HG02870 (cell line): ENCODE measurements around the gene CD300LD.

ENCODE experiments used
- ATAC-seq: cut with Tn5 transposase; IDR thresholded peaks from one replicate; pipeline ENCODE4 v1.9.1; 2021; ENCODE audit warnings: mild to moderate bottlenecking, moderate library complexity; ENCODE audit not compliant: unreplicated experiment

CD300LD gene

DNA sequence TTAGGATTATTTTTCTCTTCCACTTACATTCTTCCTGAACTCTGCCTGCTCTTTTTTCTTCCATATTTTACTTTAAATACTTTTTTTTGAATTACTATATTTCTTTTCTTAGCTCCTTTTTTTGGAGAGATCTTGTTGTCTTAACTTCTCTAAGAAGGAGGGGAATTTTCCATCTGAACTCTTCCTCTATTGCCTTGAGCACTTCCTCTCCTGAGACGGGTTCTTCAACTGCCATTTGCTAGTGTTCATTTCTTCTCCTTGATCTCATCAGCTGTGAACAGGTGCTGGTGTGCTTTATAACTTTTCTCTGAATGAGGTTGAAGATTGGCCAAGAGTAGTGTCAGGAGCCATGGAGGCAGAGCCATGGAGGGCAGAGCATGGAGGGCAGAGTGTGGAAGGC, 15.1 kb upstream of the CD300LD start:
- ATAC-seq, result no peak

DNA sequence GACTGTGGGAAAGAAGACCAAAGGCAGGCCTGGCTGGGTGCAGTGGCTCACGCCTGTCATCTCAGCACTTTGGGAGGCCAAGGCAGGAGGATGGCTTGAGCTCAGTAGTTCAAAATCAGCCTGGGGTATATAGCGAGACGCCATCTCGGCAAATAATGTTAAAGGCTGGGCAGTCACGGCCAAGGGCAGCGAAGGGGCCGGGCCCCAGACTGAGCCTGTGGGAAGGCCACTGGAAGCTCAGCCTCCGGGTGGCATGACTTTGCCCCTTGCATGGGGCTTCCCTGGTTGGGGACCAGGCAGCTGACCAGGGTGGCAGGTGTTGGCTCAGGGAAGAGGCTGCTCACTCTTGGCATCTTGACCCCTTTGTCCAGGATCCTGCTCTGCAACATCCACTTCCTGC, 14.0 kb upstream of the CD300LD start:
- ATAC-seq, result no peak

DNA sequence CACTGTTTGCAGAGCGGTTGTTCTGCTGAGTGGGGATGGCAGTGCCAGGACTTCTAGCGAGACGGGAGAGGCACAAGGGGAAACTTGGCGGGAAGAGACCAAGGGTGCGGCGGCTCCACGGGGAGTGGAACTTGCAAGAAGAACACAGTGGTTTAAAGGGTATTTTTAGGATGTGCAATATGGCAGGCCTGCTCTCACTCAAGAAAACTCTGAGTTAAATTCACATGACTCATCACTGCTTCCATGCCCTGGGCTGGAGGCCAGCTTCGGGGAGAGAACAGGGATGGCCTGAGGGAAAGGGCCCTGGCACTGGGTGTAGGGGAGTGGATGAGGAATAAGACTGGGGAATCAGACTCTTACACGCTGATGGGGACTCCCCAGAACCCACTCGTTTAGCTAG, 13.3 kb upstream of the CD300LD start:
- ATAC-seq, result no peak

DNA sequence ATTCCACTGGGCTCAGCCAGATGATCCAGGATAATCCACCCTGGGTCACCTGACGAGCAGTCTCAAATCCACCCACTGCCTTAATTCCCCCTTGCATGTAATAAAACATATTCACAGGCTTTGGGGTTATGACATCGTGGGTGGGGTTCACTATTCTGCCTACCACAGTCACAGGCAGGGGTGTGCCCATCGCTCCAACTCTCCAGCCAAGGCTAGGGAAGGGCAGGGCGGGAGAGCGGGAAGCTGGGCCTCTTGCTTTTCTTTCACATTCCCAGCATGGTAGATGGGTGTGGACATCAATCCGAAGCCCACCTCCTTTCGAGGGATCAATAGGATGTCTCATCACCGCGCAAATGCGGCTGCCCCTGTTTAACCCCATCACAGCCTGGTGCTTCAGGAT, 12.7 kb upstream of the CD300LD start:
- no peak for ATAC-seq

DNA sequence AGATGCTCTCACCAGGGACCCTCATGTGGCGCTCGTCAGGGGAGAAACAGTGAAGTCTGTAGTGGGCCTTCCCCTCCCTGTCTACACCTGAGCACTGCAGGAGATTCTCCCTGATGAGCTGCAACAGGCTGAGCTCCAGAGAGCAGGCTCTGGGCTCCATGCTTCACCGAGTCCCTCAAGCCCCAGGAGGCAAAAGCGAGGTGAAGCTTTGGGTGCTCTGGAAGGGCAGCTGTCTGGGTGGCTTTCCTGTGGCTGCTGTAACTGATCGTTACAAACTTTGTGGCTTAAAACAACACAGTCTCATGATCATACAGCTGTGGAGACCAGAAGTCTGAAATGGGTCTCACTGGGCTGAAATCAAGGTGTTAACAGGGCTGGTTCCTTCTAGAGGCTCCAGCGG, 12.1 kb upstream of the CD300LD start:
- ATAC-seq, result no peak

DNA sequence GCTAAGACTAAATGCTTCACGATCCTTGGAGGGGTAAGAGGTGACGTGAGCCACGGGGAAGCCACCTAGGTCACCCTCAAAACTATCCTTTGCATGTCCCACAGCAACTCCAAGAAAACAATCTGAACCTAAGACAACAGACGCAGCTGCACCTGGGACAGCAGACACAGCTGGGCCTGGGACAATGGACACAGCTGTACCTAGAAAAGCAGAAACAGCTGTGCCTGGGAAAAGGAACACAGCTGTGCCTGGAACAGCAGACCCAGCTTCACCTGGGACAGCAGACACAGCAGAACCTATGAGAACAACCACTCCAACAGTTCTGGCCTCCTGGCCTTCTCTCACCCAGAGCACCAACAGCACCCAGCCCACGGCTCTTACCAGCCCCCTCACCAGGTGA, 11.7 kb upstream of the CD300LD start:
- no peak for ATAC-seq

DNA sequence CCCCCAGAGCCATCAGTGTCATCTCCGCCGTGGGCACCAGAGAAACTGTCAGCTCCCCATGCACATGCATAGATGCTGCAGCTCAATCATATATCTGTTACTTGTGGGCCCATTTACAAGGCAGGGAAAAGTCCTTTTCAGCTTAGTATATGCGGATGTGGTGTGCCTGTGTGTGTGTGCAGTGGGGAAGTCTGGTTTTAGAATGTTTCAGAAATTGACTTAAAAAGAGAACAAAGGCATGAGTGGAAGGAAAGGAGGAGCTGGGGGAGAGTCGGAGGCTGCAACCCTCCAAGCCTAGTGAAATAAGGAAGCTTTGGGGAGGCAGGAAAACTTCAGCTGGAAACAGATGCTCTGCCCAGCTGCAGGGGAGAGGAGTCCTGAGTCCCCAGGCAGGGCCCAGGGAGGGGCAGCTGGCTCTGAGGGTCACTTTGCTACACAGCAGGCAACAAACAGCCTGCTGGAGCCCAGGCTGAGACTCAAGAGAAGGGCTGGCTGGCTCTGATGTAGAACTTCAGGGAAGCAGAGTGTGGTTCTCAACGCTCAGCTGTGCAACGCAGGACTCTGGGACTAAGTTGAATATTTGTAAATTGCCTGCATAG, 11.1 kb upstream of the CD300LD start:
- no peak for ATAC-seq

DNA sequence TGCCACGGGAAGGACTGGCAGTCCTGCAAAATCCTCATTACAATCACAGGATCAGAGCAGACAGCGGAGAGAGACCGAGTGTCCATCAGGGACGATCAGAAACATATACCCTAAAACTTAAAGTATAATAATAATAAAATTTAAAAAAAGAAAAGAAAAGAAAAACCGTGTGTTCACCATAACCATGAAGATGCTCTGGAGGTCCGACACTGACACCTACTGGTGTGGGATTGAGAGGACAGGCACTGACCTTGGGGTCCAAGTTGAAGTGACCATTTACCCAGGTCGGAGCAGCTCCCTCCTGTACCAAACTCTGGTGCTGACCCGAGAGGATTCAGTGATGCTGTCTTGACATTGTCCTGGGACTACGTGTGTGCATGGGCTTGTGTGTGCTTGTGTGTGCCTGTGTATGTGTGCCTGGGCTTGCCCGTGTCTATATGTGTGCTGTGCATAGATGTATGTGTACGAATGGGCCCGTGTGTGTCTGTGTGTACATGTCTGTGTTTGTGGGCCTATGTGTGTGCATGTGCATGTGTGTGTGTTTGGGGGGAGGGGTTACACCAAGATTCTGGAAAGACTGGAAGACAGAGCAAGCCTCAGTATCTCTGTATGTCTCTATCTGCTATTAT, 10.0 kb upstream of the CD300LD start:
- no peak for ATAC-seq

DNA sequence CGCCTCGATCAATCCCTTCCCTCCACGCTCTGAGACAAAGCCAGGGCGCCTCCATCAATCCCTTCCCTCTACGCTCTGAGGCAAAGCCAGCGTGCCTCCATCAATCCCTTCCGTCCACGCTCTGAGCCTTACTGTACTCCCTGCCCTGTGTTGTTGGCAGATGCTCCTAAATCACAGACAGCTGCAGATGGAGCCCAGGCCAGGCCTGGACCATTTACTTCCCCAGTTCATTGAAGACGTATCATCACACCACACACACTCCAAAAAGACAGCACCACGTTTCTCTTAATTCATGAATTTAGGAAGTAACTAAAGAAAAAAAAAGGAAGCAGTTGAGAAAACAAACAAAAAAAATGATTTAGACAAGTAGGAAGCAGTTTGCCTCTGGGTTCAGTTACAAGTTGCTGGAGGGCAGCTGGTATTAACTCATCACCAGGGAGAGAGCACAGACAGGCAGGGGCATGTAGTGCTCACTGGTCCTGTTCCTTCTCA, 7.4 kb upstream of the CD300LD start:
- ATAC-seq, result no peak

DNA sequence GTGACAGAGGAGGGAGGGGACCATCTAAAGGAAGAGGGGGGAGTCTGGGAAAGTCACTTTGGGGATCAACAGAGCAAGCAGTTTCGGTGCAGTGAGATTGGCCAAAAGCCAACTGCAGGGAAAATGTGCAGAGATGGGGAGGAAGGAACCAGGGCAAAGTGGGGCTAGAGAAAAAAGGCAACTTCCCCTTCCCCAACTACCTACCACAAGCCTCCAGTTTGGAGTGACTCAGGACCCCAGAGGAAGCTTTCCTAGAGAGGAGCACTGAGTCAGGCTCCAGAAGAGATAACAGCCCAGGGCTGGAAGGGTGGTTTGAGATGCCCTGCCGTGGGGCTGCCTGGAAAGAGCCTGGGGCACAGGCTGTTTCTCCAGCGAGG, 6.9 kb upstream of the CD300LD start:
- no peak for ATAC-seq

DNA sequence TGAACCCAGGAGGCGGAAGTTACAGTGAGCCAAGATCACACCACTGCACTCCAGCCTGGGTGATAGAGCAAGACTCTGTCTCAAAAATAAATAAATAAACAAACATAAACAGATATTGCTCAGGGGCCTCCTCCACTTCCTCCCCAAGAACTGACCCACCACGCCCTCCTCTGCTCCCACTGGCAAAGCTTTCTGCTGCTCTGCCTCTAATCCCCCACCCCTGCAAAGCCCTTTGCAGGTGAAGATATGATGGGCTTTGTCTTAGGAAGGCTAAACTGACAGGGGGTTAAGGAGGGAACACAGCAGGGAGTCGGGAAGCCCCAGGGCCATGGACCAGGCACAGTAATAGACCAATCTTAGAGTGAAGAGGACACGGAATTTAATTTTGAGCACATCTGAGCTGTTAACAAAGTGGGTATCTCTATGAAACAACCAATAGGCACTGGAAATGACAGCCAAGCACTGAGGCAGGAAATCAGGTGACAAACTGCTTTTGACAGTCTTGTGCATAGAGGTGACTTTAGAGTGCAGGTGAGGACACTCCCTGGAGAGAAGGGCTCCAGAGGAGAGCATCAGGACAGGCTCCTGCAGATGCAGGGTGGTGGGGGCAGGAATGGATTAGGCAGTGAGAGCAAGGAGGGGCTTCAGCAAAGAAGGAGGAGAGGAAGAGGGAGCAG, 6.4 kb upstream of the CD300LD start:
- no peak for ATAC-seq

DNA sequence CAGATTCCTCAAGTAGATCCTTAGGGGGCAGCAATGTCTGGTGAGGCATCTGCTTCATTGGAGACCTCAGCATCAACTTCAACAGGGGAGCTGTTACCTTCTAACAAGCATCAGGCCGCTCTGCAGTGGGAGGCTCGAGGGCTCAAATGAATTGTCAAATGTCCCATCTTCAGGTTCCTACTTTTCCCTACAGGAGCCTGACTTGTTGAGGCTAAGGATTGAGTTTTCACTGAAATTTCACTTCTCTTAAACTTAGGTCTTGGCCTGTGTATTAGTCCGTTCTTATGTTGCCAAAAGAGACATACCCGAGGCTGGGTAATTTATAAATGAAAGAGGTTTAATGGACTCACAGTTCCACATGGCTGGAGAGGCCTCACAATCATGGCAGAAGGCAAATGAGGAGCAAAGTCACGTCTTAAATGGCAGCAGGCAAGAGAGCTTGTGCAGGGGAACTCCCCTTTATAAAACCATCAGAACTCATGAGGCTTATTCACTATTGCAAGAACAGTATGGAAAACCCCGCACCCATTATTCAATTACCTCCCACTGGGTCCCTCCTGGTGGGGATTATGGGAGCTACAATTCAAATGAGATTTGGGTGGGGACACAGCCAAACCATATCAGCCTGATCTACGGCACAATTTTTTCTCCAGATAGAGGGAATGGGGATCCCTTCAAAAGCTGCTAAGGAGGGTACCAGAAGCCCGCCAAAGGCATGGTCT, 5.1 kb upstream of the CD300LD start:
- ATAC-seq, result no peak

DNA sequence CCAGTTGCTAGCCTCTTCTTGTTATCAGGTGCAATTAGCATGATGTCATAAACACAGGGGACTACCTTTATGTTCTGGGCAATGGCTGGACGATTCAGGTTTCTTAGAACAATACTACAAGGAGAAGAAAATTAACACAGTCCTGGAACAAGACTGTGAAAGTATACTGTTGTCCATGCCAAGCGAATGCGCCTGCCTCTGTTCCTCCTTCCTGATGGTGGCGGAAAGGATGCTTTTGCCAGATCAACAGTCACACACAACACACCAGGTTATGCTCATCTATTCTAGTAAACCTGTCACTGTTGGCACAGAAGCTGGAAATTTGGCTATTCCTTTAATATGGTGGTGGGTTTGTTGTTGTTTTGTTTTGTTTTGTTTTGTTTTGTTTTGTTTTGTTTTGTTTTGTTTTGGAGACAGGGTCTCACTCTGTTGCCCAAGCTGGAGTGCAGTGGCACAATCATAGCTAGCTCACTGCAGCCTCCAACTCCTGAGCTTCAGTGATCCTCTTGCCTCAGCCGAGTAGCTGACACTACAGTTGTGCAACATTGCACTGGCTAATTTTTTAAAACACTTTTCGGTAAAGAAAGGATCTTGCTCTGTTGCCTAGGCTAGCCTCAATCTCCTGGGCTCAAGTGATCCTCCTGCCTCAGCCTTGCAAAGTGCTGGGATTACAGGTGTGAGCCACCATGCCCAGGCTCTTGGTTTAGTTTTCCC, 3.1 kb upstream of the CD300LD start:
- ATAC-seq, result no peak

DNA sequence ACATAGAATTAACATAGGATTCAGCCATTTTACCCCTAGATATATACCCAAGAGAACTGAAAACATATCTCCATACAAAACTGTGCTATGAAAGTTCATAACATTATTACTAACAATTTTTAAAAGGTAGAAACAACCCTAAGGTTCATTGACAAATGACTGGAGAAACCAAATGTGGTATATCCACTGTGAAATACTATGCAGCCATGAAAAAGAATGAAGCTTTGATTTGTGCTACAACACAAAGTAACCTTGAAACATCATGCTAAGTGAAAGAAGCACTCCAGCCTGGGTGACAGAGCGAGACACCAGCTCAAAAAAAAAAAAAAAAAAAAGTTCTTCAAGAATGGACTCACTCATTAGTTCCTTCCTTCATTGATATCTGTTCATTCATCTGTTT, 580 bp downstream of the CD300LD start:
- ATAC-seq, result no peak

DNA sequence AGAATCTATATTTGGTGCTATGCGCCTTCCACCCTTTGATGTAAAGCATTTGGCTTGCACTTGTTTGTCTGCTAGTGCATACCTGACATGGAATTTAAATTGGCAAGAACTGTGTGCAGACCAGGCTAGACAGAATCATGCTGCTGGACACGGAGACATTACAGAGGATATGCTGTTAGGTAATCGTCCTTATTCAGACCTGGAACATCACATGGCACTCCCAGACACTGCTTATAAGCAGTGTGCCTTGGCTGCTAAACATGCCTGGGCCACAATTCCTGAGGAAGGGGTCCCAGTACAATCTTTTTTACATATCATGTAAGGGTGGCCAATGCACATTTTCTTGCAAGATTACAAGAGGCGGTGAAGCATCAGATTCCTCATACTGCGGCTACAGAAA, 6.4 kb downstream of the CD300LD start:
- no peak for ATAC-seq

DNA sequence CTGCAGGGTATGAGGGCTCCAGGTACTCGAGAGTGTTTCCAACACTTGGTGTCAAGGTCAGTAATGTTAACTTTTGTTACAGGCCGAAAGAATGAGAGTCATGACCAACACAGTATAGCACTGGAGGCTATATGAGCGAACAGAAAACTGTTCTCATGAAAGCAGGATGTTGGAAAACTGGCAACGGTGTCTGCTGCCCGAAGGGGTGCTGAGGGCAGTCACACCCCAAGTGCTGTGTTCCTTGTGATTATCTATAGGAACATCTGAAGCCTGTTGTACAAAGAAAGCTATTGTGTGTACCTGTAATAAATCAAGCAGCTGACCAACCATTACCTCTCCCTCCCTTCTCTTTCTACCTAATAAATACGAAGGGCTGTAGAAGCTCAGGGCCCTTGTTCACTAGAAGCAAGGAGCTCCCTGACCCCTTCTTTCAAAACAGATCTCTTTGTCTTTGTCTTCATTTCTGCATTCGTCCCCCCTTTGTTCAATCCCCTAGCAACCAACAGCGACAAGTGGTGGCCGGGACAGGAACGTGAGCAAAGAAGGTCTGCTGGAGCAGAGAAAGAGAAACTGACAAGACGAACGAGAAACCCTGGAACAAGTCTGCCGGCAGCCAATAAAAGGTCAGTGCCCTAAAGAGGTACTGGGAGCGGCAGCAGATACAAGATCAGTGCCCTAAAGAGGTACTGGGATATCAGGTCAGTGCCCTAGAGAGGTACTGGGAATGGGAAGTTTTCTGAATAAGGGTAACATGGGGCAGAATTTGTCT, 7.6 kb downstream of the CD300LD start:
- ATAC-seq, result no peak

DNA sequence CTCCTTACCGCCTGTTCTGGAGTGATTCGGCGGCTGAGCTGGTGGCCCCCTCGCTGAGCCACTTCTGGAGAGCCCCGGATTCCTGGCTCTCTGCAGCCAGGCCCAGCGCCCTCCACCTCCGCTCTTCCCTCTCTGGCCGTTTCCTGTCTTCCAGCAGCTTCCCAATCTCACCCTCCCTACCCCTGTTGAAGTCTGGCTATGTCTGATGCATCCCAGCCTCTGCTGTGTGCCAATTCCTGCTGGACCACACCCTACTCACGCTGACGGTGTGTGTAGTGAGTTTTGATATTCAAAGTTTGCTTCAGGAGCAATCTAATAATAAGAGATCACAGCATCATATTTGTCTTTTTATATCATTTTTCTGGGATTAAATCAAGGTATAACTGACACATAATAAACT, 9.4 kb downstream of the CD300LD start:
- ATAC-seq, result no peak

DNA sequence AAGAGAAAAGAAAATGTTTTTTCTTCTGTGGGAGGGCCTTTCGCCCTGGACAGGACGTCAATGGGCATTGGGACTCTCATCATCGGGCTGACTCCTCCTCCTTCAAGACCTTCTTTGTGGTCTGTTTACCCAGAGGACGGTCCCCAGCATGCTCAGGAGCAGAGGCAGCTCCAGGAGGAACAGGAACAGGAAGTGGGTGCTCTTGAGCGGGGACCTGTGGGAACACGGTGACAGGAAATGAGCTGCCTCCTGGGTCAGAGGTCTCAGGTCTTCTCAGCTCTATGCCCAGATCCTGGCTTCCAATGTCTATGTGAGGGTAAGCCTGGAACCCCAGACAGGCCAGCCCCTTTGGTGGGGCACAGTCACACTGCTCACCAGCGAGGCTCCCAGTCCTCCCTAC, 12.2 kb downstream of the CD300LD start:
- ATAC-seq, result no peak

DNA sequence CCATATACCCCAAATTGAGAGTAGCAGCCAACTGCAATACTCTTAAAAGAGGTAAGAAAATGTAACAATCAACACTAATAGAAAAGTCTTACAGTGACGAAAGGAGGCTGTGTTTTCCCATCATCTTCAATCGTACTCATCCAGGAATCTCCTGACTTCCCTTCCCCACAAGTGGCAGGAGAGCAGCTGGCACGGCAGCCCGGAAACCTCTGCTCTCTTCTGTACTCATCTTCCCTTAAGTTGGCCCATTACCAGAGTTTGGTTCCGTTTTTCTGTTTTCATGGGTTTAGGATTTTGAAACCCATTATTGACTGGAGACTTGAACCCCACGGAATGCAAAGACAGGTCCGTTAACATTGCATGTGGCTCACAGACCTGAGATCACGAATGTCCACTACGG, 13.1 kb downstream of the CD300LD start:
- ATAC-seq, result no peak

DNA sequence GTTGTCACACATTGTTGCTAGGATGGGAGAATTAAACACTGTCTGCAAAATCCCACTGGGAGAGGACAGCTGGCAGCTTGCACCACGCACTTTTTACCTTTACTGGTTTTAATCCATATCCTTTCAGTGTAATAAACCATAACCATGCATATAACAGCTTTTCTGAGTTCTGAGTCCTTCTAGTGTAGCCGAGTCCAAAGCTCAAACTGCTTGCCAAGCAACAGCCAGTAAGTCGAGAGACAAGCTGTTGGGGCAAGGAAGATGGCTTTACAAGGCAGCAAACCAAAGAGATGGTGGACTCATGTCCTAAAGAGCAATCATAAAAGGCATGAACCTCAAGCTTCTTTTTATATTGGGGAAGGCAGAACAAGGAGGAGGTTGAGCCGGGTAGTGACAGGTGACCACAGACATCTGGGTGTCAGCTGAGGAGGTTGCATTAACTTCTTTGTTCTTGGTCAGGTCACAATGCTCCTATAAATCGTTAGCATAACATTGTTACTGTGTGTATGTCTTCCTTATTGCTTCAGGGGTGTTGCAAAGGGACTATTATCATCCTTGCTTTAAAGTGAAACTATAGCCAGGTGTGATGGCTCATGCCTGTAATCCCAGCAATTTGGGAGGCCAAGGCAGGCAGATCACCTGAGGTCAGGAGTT, 17.5 kb downstream of the CD300LD start:
- no peak for ATAC-seq
